GM21717 (cell line): Measurements from ENCODE around the gene C1QL4.
"Not testable (repeated sequence)": the region's sequence is repeated elsewhere in the genome, so short reads cannot be mapped to it uniquely, and the experiment has no call there.

Source experiments
- ATAC-seq: cut with Tn5 transposase; IDR thresholded peaks from one replicate; pipeline ENCODE4 v1.9.1; 2021; ENCODE audit warnings: mild to moderate bottlenecking, moderate library complexity; ENCODE audit not compliant: unreplicated experiment

The C1QL4 gene

GRCh38 chr12:49282740-49283375 lies 54.1 kb downstream of the C1QL4 start:
- ATAC-seq: not testable (repeated sequence)
